ENCODE results near the gene TUBA1B. TPM values are rescaled to one million over a fixed set of nuclear protein-coding genes. Genes with fewer than 3 reads are reported as not detected.

Gene TUBA1B
- total and polyA plus RNA-seq, 2 of the 8 experiments (the other 6 are each of a cell fraction or from before 2014, with no cell fraction given): 2,092 to 6,837 TPM

DNA sequence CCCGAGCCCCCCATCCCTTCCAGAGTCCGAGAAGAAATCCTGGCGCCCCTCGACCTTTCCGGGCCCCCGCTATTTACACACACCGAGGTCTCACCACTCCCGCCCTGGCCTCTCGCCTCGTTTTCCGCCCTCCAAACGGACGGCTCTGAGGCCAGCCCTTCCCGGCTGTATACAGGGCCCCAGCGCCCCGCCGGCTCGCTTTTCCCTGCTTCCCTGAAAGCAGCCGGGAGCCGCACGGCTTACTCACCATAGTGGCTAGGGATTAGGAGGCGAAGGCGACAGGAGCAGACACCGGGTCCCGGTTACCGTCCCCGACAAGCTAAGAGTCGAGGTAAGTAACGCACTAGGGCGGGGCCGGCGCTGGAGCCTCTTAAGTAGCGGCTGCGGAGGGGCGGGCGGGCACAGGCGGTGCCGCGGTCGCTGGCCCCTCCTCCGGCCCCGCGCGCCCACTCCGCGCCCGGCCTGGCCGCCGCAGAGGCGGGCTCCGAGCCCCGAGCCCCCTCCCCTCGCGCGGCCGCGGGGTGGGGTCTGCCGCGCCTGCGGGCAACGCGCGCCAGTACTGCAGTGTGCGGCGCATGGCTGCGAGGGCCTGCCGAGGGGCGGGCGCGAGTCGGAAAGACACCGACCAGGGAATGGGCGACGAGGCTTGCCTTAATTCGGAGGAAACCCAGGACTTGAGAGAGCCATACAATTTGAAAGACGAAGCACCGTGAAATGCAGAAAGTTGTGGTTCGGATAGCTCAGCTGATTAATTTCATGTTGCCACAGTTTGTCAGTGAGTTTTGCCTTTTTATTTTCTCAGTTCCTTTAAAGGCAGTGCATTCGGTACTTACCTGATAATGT, at the start of gene TUBA1B (continued):
- TF ChIP-seq TEAD4 (IDR thresholded peaks at IDR 0.05; ENCODE audit: low read depth, low read length): no peak
- peak; percentile 96 for TF ChIP-seq TAF1 (IDR thresholded peaks at IDR 0.05; ENCODE audit: low read depth, low read length)
- no peak for TF ChIP-seq JUND (IDR thresholded peaks at IDR 0.05; ENCODE audit: low read length)
- no peak for TF ChIP-seq KDM5A (IDR thresholded peaks at IDR 0.05; ENCODE audit: low read length)
- no peak for TF ChIP-seq RXRA (IDR thresholded peaks at IDR 0.05; ENCODE audit: insufficient read depth, low read depth, low read length)
- no peak for TF ChIP-seq CHD1 (IDR thresholded peaks at IDR 0.05; ENCODE audit: low read depth, low read length)
- peak; percentile 32 to 92; a peak in 2 of 4 replicates for TF ChIP-seq HDAC2 (IDR thresholded peaks at IDR 0.05; ENCODE audit: borderline replicate concordance in 1 of 2, low read depth in 2 of 2, low read length in 2 of 2)
- no peak for TF ChIP-seq YY1 (IDR thresholded peaks at IDR 0.05; ENCODE audit: low read depth, low read length)
- TF ChIP-seq SRF (IDR thresholded peaks at IDR 0.05; ENCODE audit: low read depth, low read length): no peak
- no peak for TF ChIP-seq SIRT6 (IDR thresholded peaks at IDR 0.05; ENCODE audit: low read length)
- TF ChIP-seq TAF7 (optimal IDR thresholded peaks at IDR 0.05; ENCODE audit: borderline replicate concordance, low read depth, low read length): peak; percentile 94
- peak; percentile 88 for TF ChIP-seq BACH1 (IDR thresholded peaks at IDR 0.05; ENCODE audit: low read length)
- TF ChIP-seq BRCA1 (IDR thresholded peaks at IDR 0.05; ENCODE audit: low read depth, low read length): no peak
- no peak for TF ChIP-seq ZNF274 (IDR thresholded peaks at IDR 0.05; ENCODE audit: borderline replicate concordance, extremely low read depth, low read length)
- TF ChIP-seq SP4 (IDR thresholded peaks at IDR 0.05; ENCODE audit: low read length): no peak
- no peak for TF ChIP-seq CREB1 (IDR thresholded peaks at IDR 0.05)
- no peak for TF ChIP-seq BCL11A (IDR thresholded peaks at IDR 0.05; ENCODE audit: low read depth in 2 of 2, low read length in 2 of 2)
- TF ChIP-seq SIX5 (IDR thresholded peaks at IDR 0.05; ENCODE audit: low read depth, low read length): no peak
- TF ChIP-seq NANOG (IDR thresholded peaks at IDR 0.05; ENCODE audit: insufficient read depth, low read depth, low read length, poor library complexity, severe bottlenecking): no peak
- no peak for TF ChIP-seq CBX5 (IDR thresholded peaks at IDR 0.05; ENCODE audit: low read depth, low read length)
- TF ChIP-seq KDM4A (IDR thresholded peaks at IDR 0.05; ENCODE audit: low read depth, low read length, severe bottlenecking): peak; percentile 20
- TF ChIP-seq EP300 (IDR thresholded peaks at IDR 0.05; ENCODE audit: borderline replicate concordance in 1 of 2, low read depth in 2 of 2, low read length in 2 of 2): no peak
- no peak for TF ChIP-seq RAD21 (IDR thresholded peaks at IDR 0.05 in 1 of 2, conservative IDR thresholded peaks at IDR 0.05 in 1 of 2; ENCODE audit: low read depth in 2 of 2, low read length in 2 of 2)
- TF ChIP-seq FOSL1 (IDR thresholded peaks at IDR 0.05; ENCODE audit: insufficient read depth, low read depth, low read length): 0 out of 2 replicates have a peak, but pooled peaks have one; percentile 21
- no peak for TF ChIP-seq GABPA (IDR thresholded peaks at IDR 0.05; ENCODE audit: borderline replicate concordance, insufficient read depth, low read length)
